Measurements from ENCODE around the gene ARHGAP6. TPM values are rescaled to one million over a fixed set of nuclear protein-coding genes. Genes with fewer than 3 reads are reported as not detected.

The ARHGAP6 gene
- total and polyA plus RNA-seq, 9 of the 15 experiments (the other 6 are each of a cell fraction or from before 2014, with no cell fraction given) = 12.5 to 63.6 (median 41.8) TPM

DNA sequence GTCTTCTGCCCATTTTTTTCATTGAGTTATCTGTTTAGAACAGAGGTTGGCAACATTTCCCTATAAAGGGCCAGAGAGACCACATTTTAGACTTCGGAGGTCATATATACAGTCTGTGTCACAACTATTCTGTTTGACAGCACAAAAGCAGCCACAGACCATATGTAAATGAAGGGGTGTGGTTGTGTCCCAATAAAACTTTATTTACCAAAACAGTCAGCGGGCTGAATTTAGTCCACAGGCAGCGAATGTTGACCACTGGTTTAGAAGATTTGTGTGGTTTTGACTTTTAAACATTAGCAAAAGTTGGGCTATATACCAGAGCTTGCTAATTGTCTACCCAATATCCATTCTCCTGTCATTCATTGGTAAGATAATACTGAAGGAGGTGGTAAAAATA lies 221.7 kb downstream of the ARHGAP6 start (continued):
- TF ChIP-seq, protein P1, sequence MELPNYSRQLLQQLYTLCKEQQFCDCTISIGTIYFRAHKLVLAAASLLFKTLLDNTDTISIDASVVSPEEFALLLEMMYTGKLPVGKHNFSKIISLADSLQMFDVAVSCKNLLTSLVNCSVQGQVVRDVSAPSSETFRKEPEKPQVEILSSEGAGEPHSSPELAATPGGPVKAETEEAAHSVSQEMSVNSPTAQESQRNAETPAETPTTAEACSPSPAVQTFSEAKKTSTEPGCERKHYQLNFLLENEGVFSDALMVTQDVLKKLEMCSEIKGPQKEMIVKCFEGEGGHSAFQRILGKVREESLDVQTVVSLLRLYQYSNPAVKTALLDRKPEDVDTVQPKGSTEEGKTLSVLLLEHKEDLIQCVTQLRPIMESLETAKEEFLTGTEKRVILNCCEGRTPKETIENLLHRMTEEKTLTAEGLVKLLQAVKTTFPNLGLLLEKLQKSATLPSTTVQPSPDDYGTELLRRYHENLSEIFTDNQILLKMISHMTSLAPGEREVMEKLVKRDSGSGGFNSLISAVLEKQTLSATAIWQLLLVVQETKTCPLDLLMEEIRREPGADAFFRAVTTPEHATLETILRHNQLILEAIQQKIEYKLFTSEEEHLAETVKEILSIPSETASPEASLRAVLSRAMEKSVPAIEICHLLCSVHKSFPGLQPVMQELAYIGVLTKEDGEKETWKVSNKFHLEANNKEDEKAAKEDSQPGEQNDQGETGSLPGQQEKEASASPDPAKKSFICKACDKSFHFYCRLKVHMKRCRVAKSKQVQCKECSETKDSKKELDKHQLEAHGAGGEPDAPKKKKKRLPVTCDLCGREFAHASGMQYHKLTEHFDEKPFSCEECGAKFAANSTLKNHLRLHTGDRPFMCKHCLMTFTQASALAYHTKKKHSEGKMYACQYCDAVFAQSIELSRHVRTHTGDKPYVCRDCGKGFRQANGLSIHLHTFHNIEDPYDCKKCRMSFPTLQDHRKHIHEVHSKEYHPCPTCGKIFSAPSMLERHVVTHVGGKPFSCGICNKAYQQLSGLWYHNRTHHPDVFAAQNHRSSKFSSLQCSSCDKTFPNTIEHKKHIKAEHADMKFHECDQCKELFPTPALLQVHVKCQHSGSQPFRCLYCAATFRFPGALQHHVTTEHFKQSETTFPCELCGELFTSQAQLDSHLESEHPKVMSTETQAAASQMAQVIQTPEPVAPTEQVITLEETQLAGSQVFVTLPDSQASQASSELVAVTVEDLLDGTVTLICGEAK (IDR thresholded peaks at IDR 0.05) = peak; percentile 90
- TF ChIP-seq, protein P1 (CRISPR knock-in tag; IDR thresholded peaks at IDR 0.05) = peak; percentile 85
- no peak for TF ChIP-seq RBM15 (IDR thresholded peaks at IDR 0.05; ENCODE audit: insufficient read depth, low read length)
